ENCODE data around the gene RABL6.
"Not testable (repeated sequence)": the region's sequence is repeated elsewhere in the genome, so short reads cannot be mapped to it uniquely, and the experiment has no call there.

RABL6 gene

DNA sequence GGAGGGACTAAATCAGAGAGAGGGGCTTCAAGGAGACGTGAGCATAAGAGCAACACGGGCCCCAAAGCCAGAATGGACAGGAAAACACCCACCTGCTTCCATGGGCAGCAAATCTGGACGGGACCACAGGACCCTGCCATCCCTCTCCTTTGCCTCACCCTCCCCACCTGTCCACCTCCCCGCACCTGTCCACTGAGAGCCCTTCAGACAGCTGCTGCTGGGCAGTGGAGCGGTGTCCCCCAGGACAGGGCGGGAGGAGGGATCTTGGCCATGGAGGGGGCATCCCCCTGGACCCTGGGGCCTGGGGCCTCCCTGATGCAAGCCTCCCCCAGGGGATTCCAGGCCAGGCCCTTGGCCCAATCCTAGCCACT lies 9.1 kb upstream of the RABL6 start:
- H3K4me3 ChIP-seq (ENCODE audit: control insufficient read depth, low read depth, low read length) = no peak overlapping the region
- no peak for DNase-seq (ENCODE audit: low read depth)
- TF ChIP-seq, protein P1, sequence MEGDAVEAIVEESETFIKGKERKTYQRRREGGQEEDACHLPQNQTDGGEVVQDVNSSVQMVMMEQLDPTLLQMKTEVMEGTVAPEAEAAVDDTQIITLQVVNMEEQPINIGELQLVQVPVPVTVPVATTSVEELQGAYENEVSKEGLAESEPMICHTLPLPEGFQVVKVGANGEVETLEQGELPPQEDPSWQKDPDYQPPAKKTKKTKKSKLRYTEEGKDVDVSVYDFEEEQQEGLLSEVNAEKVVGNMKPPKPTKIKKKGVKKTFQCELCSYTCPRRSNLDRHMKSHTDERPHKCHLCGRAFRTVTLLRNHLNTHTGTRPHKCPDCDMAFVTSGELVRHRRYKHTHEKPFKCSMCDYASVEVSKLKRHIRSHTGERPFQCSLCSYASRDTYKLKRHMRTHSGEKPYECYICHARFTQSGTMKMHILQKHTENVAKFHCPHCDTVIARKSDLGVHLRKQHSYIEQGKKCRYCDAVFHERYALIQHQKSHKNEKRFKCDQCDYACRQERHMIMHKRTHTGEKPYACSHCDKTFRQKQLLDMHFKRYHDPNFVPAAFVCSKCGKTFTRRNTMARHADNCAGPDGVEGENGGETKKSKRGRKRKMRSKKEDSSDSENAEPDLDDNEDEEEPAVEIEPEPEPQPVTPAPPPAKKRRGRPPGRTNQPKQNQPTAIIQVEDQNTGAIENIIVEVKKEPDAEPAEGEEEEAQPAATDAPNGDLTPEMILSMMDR (conservative IDR thresholded peaks at IDR 0.05; ENCODE audit: control insufficient read depth, insufficient read depth, low read depth, low read length) = no peak

DNA sequence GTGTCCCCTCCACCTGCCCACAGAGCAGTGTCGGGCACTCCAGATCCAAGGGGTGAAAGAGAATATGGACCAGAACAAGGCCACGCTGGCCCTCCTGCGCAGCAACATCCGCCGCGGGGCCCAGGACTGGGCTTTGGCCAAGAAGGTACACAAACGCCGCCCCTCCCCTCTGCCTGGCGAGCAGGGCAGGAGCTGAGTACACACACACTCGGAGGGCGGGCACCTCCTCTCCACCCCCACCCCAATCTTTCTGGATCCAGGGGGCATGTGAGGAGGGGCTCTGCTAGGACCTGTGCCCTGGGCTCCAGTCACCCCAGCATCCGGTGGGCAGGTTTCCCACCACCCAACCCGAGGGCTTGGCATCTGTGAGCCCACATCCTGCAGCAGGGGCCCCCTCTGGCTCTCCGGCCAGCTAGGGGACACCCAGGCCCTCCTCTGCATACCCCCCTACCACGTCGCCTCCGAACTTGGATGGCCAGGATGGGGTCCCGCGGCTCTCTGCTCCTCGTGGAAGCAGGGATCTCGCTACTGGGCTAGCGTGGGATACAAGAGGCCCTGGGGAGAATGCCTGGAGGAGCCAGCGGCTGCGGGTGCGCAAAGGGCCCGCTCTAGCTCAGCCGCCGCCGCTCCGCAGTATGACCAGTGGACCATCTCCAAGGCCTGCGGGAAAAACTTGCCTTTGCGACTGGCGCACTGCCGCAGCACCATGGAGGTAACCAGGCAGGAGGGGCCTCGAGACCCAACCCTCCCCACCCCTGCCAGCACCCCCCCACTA lies 8.5 kb upstream of the RABL6 start:
- TF ChIP-seq, protein P1 (conservative IDR thresholded peaks at IDR 0.05; ENCODE audit: control insufficient read depth, insufficient read depth, low read depth, low read length) = no peak
- H3K4me3 ChIP-seq (ENCODE audit: control insufficient read depth, low read depth, low read length) = no peak overlapping the region
- DNase-seq (ENCODE audit: low read depth) = no peak

DNA sequence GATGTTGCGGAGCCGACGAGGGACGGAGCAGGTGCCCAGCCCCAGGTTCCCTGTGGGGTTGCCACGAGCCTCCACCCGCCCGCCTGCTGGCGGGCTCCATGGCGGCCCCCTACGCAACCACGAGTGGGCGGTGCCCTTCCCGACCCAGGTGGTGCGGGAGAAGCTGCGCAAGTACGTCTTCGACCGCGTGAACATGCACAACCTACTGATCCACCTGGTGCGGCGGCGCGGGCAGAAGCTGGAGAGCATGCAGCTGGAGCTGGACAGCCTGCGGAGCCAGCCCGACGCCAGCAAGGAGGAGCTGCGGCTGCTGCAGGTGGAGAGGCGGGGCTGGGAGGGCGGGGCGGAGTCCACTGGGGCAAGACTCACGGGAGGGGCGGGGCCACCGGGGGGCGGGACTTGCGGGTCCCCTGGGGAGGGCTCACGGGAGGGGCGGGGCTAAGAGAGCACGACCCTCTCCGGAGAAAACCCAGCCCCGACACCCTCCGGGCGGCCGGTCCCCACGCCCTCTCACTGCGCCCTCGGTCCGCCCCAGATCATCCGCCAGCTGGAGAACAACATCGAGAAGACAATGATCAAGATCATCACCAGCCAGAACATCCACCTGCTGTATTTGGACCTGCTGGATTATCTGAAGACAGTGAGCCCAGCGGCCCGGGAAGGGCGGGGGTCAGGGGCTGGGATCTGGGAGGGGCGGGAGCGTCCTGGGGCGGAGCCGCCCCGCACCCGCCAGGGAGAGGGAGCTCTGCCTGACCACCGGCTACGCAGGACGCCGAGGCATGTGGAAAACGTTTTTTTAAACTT lies 7.7 kb upstream of the RABL6 start:
- TF ChIP-seq, protein P1 (conservative IDR thresholded peaks at IDR 0.05; ENCODE audit: control insufficient read depth, insufficient read depth, low read depth, low read length) = no peak
- peak; percentile 15 for DNase-seq (ENCODE audit: low read depth)
- H3K4me3 ChIP-seq (ENCODE audit: control insufficient read depth, low read depth, low read length) = peak overlapping the region; percentile 13

DNA sequence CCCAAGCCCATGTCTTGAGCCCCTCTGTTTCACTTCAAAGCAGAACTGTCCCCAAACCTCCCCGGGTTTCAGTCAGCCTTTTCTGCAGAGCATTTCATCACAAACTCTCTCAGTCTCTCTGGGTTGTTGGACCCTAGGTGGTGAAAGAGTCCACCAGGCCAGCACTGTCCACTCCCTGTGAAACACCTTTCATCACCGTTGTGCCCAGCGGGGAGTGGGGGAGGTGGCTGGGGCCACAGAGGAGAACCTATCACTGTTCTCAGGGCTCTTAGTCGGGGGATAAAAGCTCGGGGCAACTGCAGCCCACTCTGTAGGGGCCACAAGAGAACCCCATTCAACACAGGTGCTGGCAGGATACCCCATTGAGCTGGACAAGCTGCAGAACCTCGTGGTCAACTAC lies 5.4 kb upstream of the RABL6 start:
- no peak for DNase-seq (ENCODE audit: low read depth)
- no peak overlapping the region for H3K4me3 ChIP-seq (ENCODE audit: control insufficient read depth, low read depth, low read length)
- TF ChIP-seq, protein P1 (conservative IDR thresholded peaks at IDR 0.05; ENCODE audit: control insufficient read depth, insufficient read depth, low read depth, low read length) = no peak

DNA sequence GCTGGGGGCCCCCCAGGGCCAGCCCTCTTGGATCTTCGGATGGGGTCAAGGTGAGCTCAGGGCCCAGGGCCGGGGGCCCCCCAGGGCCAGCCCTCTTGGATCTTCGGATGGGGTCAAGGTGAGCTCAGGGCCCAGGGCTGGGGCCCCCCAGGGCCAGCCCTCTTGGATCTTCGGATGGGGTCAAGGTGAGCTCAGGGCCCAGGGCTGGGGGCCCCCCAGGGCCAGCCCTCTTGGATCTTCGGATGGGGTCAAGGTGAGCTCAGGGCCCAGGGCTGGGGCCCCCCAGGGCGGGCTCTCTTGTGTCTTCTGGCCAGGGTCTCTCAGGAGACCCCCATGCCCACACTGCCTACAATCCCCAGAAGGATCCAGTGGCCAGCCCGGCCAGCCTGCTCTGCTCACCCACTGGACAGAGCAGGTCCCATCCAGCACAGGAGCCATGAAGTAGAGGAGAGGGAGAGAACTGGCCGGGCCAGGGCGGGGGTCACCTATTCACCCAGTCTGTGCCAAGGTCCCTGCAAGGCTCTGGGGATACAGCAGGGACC lies 4.7 kb upstream of the RABL6 start:
- H3K4me3 ChIP-seq (ENCODE audit: control insufficient read depth, low read depth, low read length); DNase-seq (ENCODE audit: low read depth): not testable (repeated sequence)

DNA sequence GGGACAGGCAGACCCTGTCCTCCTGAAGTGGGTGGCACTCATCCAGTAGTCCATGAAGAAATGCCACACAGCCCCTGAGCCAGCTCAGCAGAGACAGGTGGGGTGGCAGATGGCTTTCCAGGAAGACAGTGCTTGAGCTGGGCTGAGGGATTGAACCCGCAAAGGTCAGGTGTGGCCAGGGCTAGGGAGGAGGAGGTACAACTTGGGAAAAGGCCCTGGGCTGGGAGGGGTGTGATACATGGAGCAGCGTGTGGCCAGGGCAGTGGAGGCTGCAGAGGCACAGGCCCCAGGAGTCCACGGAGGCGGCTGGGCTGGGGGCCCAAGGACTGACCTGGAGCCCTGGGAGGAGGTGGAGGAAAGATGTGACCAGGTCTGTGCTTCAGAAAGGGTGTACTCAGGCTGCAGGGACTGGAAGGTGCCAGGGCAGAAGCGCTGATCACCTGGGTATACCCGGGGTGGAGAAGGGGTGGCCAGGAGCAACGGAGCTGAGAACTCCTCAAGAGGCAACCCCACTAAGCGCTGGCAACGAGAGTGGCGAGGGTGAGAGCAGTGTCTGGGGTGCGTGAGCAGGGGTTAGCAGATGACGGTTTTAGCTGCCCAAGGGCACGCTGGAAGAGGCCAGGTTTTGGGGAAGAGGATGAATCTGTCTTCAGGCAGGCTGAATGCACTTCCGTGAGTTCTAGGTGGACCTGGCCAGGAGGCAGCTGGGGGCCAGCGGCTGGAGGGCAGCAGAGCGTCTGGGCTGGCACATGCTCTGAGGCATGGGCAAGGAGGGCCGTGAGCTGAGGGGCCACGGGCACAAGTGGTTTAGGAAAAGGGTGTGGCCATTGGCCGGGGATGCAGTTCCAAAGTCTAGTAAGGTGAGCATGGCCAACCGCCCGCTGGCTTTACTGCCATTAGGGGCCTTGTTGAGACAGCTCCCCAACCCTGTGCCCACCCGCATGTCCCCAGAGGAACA lies 3.9 kb upstream of the RABL6 start:
- TF ChIP-seq, protein P1 (conservative IDR thresholded peaks at IDR 0.05; ENCODE audit: control insufficient read depth, insufficient read depth, low read depth, low read length) = no peak
- no peak for DNase-seq (ENCODE audit: low read depth)
- no peak overlapping the region for H3K4me3 ChIP-seq (ENCODE audit: control insufficient read depth, low read depth, low read length)

Data from fibroblast of mammary gland (primary cell).